B cell (primary cell): Measurements from ENCODE around the gene GSTM3. TPM values are rescaled to one million over a fixed set of nuclear protein-coding genes. Genes with fewer than 3 reads are reported as not detected.

Experiments
- ATAC-seq: fragments of 200-7000 bp; cut with Tn5 transposase; one replicate; pipeline ENCODE4 v1.10.0; 2021; ENCODE audit warnings: low read depth, mild to moderate bottlenecking, moderate number of reproducible peaks, moderate library complexity
- CTCF ChIA-PET: fragments of 350-600 bp; sonication (Branson Sonifier 250); formaldehyde crosslinking; loops from one replicate; lab custom pipeline; 2021; ENCODE audit warnings: antibody characterized with exemption, inconsistent platforms; lab: Charles Lee
- POLR2A ChIA-PET: fragments of 350-600 bp; sonication (Branson Sonifier 250); formaldehyde crosslinking; loops from one replicate; lab custom pipeline; 2021; ENCODE audit warnings: antibody characterized with exemption; lab: Charles Lee
- DNase-seq: peaks from one replicate; pipeline ENCODE4 v3.0.0; 2013
- H2AFZ ChIP-seq: 2 replicates; pipeline ENCODE4 v1.6.1; 2012; ENCODE audit warnings: mild to moderate bottlenecking, low read depth, low read length; ENCODE audit not compliant: insufficient read depth, poor library complexity, severe bottlenecking
- H3K27ac ChIP-seq, 2 donors: 1 replicate in 1 of 2; 2 replicates in 1 of 2; pipeline ENCODE4 v1.5.1; 2012 to 2013; ENCODE audit warnings: low read length in 2 of 2, mild to moderate bottlenecking in 2 of 2, moderate library complexity in 1 of 2
- H3K27me3 ChIP-seq, 4 experiments: fragments of 200-600 bp in 1 of 4; sonication (generic) in 1 of 4; replicated peaks in 1 of 4; 1 replicate in 2 of 4; 2 replicates in 2 of 4; pipeline versions ENCODE4 v1.6.1 to v1.7.0; 2013 to 2016; ENCODE audit warnings: low read length in 3 of 4, mild to moderate bottlenecking in 2 of 4, mixed read lengths in 1 of 4, moderate library complexity in 1 of 4; ENCODE audit not compliant: insufficient read depth in 4 of 4, control insufficient read depth in 3 of 4; ENCODE audit errors: control extremely low read depth in 1 of 4
- H3K36me3 ChIP-seq, 2 experiments: replicated peaks in 1 of 2; 1 replicate in 1 of 2; 2 replicates in 1 of 2; pipeline versions ENCODE4 v1.6.1 to v1.7.1; 2013; ENCODE audit warnings: low read length in 1 of 2; ENCODE audit not compliant: insufficient read depth in 2 of 2, control insufficient read depth in 1 of 2; ENCODE audit errors: control extremely low read depth in 1 of 2, extremely low read depth in 1 of 2
- H3K4me1 ChIP-seq, 2 donors: fragments of 200-600 bp in 1 of 2; sonication (generic) in 1 of 2; 1 replicate in 1 of 2; 2 replicates in 1 of 2; pipeline versions ENCODE4 v1.5.1 to v1.6.1; 2013 to 2017; ENCODE audit warnings: low read length in 2 of 2; ENCODE audit not compliant: control insufficient read depth in 2 of 2, insufficient read depth in 2 of 2
- H3K4me2 ChIP-seq: replicated peaks from 2 replicates; pipeline ENCODE3; 2012; ENCODE audit warnings: mild to moderate bottlenecking, low read depth, low read length; ENCODE audit not compliant: poor library complexity, severe bottlenecking
- H3K4me3 ChIP-seq, 5 experiments: fragments of 200-600 bp in 1 of 5; sonication (generic) in 1 of 5; 1 replicate in 3 of 5; 2 replicates in 2 of 5; pipeline versions ENCODE4 v1.5.1 to v1.7.0; 2011 to 2016; ENCODE audit warnings: low read length in 4 of 5, mild to moderate bottlenecking in 4 of 5, low read depth in 2 of 5, control low read depth in 1 of 5, moderate library complexity in 1 of 5; ENCODE audit not compliant: insufficient read depth in 1 of 5; ENCODE audit errors: control extremely low read depth in 1 of 5, extremely low read depth in 1 of 5
- H3K79me2 ChIP-seq: fragments of 200-600 bp; sonication (generic); one replicate; pipeline ENCODE4 v1.6.0; 2016; ENCODE audit warnings: low read length; ENCODE audit not compliant: control insufficient read depth, insufficient read depth
- H3K9ac ChIP-seq: fragments of 200-600 bp; sonication (generic); 2 replicates; pipeline ENCODE4 v1.6.1; 2017; ENCODE audit warnings: mild to moderate bottlenecking, low read length, moderate library complexity
- H3K9me3 ChIP-seq, 3 donors: one replicate each; pipeline versions ENCODE4 v1.6.1 to v1.7.1; 2013; ENCODE audit warnings: low read length in 2 of 3; ENCODE audit not compliant: control insufficient read depth in 2 of 3, insufficient read depth in 1 of 3; ENCODE audit errors: control extremely low read depth in 1 of 3
- H4K20me1 ChIP-seq: 2 replicates; pipeline ENCODE4 v1.6.0; 2012; ENCODE audit warnings: mild to moderate bottlenecking, low read length; ENCODE audit not compliant: insufficient read depth, control insufficient read depth, poor library complexity, severe bottlenecking
- H3K27ac Mint-ChIP-seq: one replicate; pipeline ENCODE4 v1.8.0; 2021; ENCODE audit warnings: mixed read lengths
- H3K27me3 Mint-ChIP-seq: one replicate; pipeline ENCODE4 v1.8.0; 2021; ENCODE audit warnings: mixed read lengths
- H3K4me1 Mint-ChIP-seq: one replicate; pipeline ENCODE4 v1.8.0; 2021; ENCODE audit warnings: mixed read lengths
- H3K4me3 Mint-ChIP-seq: one replicate; pipeline ENCODE4 v1.8.0; 2021; ENCODE audit warnings: mixed read lengths
- H3K9me3 Mint-ChIP-seq: one replicate; pipeline ENCODE4 v1.8.0; 2022; ENCODE audit warnings: mixed read lengths; ENCODE audit not compliant: insufficient read depth
- CTCF ChIP-seq: fragments of 200-600 bp; IDR thresholded peaks from one replicate; pipeline ENCODE4 v1.8.0; 2022; ENCODE audit warnings: antibody characterized with exemption, mild to moderate bottlenecking
- EZH2 ChIP-seq: IDR thresholded peaks from 2 replicates; pipeline ENCODE4 v1.6.1; 2012; ENCODE audit warnings: borderline replicate concordance, low read depth, mild to moderate bottlenecking, moderate library complexity, low read length; ENCODE audit not compliant: insufficient read depth, poor library complexity, severe bottlenecking
- WGBS: methylation state at CpG from one replicate; pipeline ENCODE4 v1.1.5; 2013; ENCODE audit warnings: missing lambda C conversion rate; ENCODE audit not compliant: insufficient coverage; 5-methylcytosine and 5-hydroxymethylcytosine counted together
- intact Hi-C: fragments of 100-400 bp; cut with micrococcal nuclease; formaldehyde crosslinking; loops from one replicate; pipeline ENCODE4 v1.10.0; 2022
- polyA plus RNA-seq: library from polyadenylated mRNA; depleted of rRNA; stranded (reverse); fragments of >200 nt; gene quantifications from 2 replicates; pipeline ENCODE4 v1.2.3, GENCODE V29; 2012
- total RNA-seq, 2 donors: library from RNA; stranded (reverse); fragments of 120-200 nt in 1 of 2; gene quantifications; 1 replicate in 1 of 2; 2 replicates in 1 of 2; pipeline versions ENCODE4 v1.2.3 to v1.2.4, GENCODE V29; 2013 to 2022

GSTM3 gene
- total and polyA plus RNA-seq, 2 donors (not counting 1 experiment from before 2014, with no cell fraction given), result 1.9 to 2.8 TPM

DNA sequence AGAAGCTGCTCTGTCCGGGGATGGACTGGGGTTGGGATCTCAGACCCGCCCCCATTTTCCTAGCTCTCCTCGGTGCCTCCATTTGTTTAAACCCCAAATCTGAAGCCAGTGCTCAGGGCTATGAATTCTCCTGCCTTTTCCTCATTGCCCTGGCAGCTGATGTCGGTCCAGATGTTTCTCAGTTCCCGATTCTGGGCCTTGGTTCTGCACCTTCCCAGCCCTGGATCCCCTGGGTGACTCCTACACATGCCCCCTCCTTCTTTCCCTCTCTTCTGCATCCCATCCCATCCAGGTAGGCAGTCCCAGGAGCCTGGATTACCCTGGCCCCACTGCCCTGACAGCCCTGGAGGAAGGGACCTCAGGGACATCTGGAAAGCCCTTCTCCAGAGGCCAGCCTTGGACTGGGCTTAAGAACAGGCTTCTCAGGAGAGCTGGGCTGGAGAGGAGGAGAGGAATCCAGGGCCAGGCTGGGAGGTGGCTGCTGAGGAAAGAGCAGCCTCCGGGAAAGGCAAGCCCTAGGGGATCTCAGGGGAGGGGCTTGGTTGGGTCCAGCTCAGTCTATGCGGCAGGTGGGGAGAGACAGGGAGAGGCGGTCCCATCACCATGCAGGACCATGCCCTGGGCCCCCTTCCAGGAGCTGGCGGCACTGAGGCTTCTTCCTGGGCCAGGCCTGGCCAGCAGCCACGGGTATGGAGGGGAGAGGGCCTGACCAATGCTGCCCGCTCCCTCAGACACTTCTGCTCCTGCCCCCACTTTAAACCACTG is 29.7 kb upstream of the GSTM3 start:
- no peak overlapping the region for H3K4me3 Mint-ChIP-seq
- H3K36me3 ChIP-seq, result no peaks in the 10 kb centered on the region
- 88% methylated on average over 7 of the region's 11 CpGs for whole genome bisulfite sequencing

More for the DNA sequence above, 29.7 kb upstream of the GSTM3 start:
- intact Hi-C loops, result no loop called here
- no peak overlapping the region for H3K4me2 ChIP-seq
- peaks cover 1% of the 10 kb centered on the region for H3K27me3 Mint-ChIP-seq
- H3K9ac ChIP-seq, result no peak overlapping the region
- peaks cover 0 to 5% of the 10 kb centered on the region in 2 donors for H3K4me1 ChIP-seq
- no peaks in the 10 kb centered on the region for H3K4me1 Mint-ChIP-seq
- no peaks in the 10 kb centered on the region for H3K9me3 Mint-ChIP-seq
- H3K79me2 ChIP-seq, result no peaks in the 10 kb centered on the region
- ChIA-PET POLR2A (no interaction called here), CTCF (interaction anchor here (1.2 to 21.2 kb wide), 4 partner anchors 130 to 225 kb away, joined by 4 to 667 read pairs (median 170); partner anchors contain the start of gene AHCYL1)
- no peak overlapping the region for H2AFZ ChIP-seq
- no peak overlapping the region for H3K4me3 ChIP-seq
- no peak for TF ChIP-seq EZH2
- no peak for TF ChIP-seq CTCF
- no peak overlapping the region for H3K27ac ChIP-seq
- no peak overlapping the region for H3K27ac Mint-ChIP-seq
- no peaks in the 10 kb centered on the region for H4K20me1 ChIP-seq
- peaks cover 0 to 4% (median 0%) of the 10 kb centered on the region in 3 donors for H3K9me3 ChIP-seq
- ATAC-seq (no peak), DNase-seq (no peak)
- H3K27me3 ChIP-seq, result peaks cover 0 to 6% (median 0%) of the 10 kb centered on the region in 4 experiments
